Gastroesophageal sphincter (tissue), 4 donors: Measurements from ENCODE around the gene WDR11. TPM values are rescaled to one million over a fixed set of nuclear protein-coding genes. Genes with fewer than 3 reads are reported as not detected.

ENCODE experiments used
- ATAC-seq: fragments of 150-250 bp; one replicate; pipeline ENCODE4 v1.9.1; 2016; ENCODE audit warnings: mild to moderate bottlenecking, moderate library complexity
- H3K27ac ChIP-seq, 4 donors: fragments of 200-600 bp; sonication (generic) in 3 of 4; 1 replicate in 3 of 4; 2 replicates in 1 of 4; pipeline ENCODE4 v1.5.1; 2016 to 2019
- H3K27me3 ChIP-seq: fragments of 200-600 bp; sonication (generic); one replicate; pipeline ENCODE4 v1.5.1; 2019
- H3K36me3 ChIP-seq, 2 donors: fragments of 200-600 bp; sonication (generic); one replicate each; pipeline ENCODE4 v1.5.1; 2019; ENCODE audit warnings: control low read depth in 1 of 2
- H3K4me1 ChIP-seq, 3 donors: fragments of 200-600 bp; sonication (generic); 1 replicate in 2 of 3; 2 replicates in 1 of 3; pipeline ENCODE4 v1.5.1; 2016 to 2019; ENCODE audit warnings: control low read depth in 2 of 3
- H3K4me3 ChIP-seq, 2 donors: fragments of 200-600 bp; sonication (generic); one replicate each; pipeline ENCODE4 v1.5.1; 2019; ENCODE audit warnings: mild to moderate bottlenecking in 1 of 2, moderate library complexity in 1 of 2
- H3K9me3 ChIP-seq, 3 donors: fragments of 200-600 bp; sonication (generic); one replicate each; pipeline ENCODE4 v1.5.1; 2017 to 2019; ENCODE audit warnings: control low read depth in 2 of 3
- EP300 ChIP-seq: sonication (generic); formaldehyde crosslinking; IDR thresholded peaks from one replicate; pipeline ENCODE4 v1.6.1; 2017; ENCODE audit warnings: antibody characterized with exemption, mild to moderate bottlenecking
- POLR2A ChIP-seq, 2 donors: fragments of 450-650 bp; IDR thresholded peaks; one replicate each; pipeline ENCODE4 v1.6.1; 2017; ENCODE audit warnings: antibody characterized with exemption in 2 of 2, mild to moderate bottlenecking in 2 of 2, moderate library complexity in 1 of 2
- POLR2AphosphoS5 ChIP-seq: sonication (generic); formaldehyde crosslinking; IDR thresholded peaks from one replicate; pipeline ENCODE4 v1.6.1; 2017; ENCODE audit warnings: antibody characterized with exemption
- WGBS, 2 donors: methylation state at CpG; one replicate each; pipeline ENCODE4 v1.1.5; 2018; ENCODE audit warnings: low coverage in 1 of 2; 5-methylcytosine and 5-hydroxymethylcytosine counted together
- total RNA-seq, 4 donors: library from RNA; depleted of rRNA; stranded (reverse); fragments of >200 nt; gene quantifications; one replicate each; pipeline ENCODE4 v1.1.0, GENCODE V29; 2016
- TF ChIP-seq, protein P1 (sequence below), 4 experiments: fragments of 200-600 bp in 2 of 4; fragments of 450-650 bp in 2 of 4; sonication (generic) in 1 of 4; IDR thresholded peaks; one replicate each; pipeline ENCODE4 v1.5.1; 2017 to 2019; ENCODE audit warnings: antibody characterized with exemption in 4 of 4, mild to moderate bottlenecking in 2 of 4, moderate library complexity in 2 of 4

The WDR11 gene
- total RNA-seq, 4 donors from 2014 or later, result 37.2 to 62.4 (median 42.8) TPM

GRCh38 chr10:120950051-120950561 lies 98.9 kb downstream of the WDR11 start:
- WGBS, 2 donors, result 54 to 57% methylated on average over 9 to 19 of the region's 24 CpGs
- no peak overlapping the region for H3K27ac ChIP-seq
- ATAC-seq, result no peak
- no peaks in the 10 kb centered on the region for H3K36me3 ChIP-seq
- peak overlapping the region in 1 of 2 donors; percentile 52 for H3K4me3 ChIP-seq
- H3K27me3 ChIP-seq, result peaks cover 14% of the 10 kb centered on the region
- peaks cover 0 to 15% (median 0%) of the 10 kb centered on the region in 3 donors for H3K9me3 ChIP-seq
- TF ChIP-seq POLR2A (IDR thresholded peaks at IDR 0.05) (no peak), EP300 (no peak), POLR2AphosphoS5 (no peak)
- TF ChIP-seq, protein P1, sequence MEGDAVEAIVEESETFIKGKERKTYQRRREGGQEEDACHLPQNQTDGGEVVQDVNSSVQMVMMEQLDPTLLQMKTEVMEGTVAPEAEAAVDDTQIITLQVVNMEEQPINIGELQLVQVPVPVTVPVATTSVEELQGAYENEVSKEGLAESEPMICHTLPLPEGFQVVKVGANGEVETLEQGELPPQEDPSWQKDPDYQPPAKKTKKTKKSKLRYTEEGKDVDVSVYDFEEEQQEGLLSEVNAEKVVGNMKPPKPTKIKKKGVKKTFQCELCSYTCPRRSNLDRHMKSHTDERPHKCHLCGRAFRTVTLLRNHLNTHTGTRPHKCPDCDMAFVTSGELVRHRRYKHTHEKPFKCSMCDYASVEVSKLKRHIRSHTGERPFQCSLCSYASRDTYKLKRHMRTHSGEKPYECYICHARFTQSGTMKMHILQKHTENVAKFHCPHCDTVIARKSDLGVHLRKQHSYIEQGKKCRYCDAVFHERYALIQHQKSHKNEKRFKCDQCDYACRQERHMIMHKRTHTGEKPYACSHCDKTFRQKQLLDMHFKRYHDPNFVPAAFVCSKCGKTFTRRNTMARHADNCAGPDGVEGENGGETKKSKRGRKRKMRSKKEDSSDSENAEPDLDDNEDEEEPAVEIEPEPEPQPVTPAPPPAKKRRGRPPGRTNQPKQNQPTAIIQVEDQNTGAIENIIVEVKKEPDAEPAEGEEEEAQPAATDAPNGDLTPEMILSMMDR (IDR thresholded peaks at IDR 0.05), result no peak
- H3K4me1 ChIP-seq, result peaks cover 0 to 33% (median 16%) of the 10 kb centered on the region in 3 donors

- no peak overlapping the region for H3K4me3 ChIP-seq
- peaks cover 0 to 15% (median 0%) of the 10 kb centered on the region in 3 donors for H3K9me3 ChIP-seq
- TF ChIP-seq POLR2AphosphoS5 (no peak), POLR2A (IDR thresholded peaks at IDR 0.05) (no peak), EP300 (no peak)
- TF ChIP-seq, protein P1 (IDR thresholded peaks at IDR 0.05), result no peak
- 85 to 87% methylated on average over 5 of the region's 5 CpGs for WGBS, 2 donors
- peaks cover 14% of the 10 kb centered on the region for H3K27me3 ChIP-seq
- no peaks in the 10 kb centered on the region for H3K36me3 ChIP-seq
- H3K4me1 ChIP-seq, result peaks cover 0 to 21% (median 10%) of the 10 kb centered on the region in 3 donors
- ATAC-seq, result no peak
- no peak overlapping the region for H3K27ac ChIP-seq
Observed at GRCh38 chr10:120951288-120951687, 100.1 kb downstream of the WDR11 start.

- no peak overlapping the region for H3K27ac ChIP-seq
- peaks cover 0 to 12% (median 6%) of the 10 kb centered on the region in 3 donors for H3K4me1 ChIP-seq
- WGBS, 2 donors, result 83 to 100% methylated on average over 1 of the region's 1 CpG
Observed at GRCh38 chr10:120953897-120954296, 102.7 kb downstream of the WDR11 start.

More at GRCh38 chr10:120953897-120954296, 102.7 kb downstream of the WDR11 start:
- no peaks in the 10 kb centered on the region for H3K36me3 ChIP-seq
- H3K9me3 ChIP-seq, result peaks cover 0 to 15% (median 0%) of the 10 kb centered on the region in 3 donors
- H3K27me3 ChIP-seq, result peaks cover 14% of the 10 kb centered on the region
- ATAC-seq, result no peak
- H3K4me3 ChIP-seq, result no peak overlapping the region
- TF ChIP-seq EP300 (no peak), POLR2AphosphoS5 (no peak), POLR2A (IDR thresholded peaks at IDR 0.05) (no peak)
- TF ChIP-seq, protein P1 (IDR thresholded peaks at IDR 0.05), result no peak
